ENCODE measurements around the gene PDCD6IP.
"Not testable (repeated sequence)": the region's sequence is repeated elsewhere in the genome, so short reads cannot be mapped to it uniquely, and the experiment has no call there.

DNA sequence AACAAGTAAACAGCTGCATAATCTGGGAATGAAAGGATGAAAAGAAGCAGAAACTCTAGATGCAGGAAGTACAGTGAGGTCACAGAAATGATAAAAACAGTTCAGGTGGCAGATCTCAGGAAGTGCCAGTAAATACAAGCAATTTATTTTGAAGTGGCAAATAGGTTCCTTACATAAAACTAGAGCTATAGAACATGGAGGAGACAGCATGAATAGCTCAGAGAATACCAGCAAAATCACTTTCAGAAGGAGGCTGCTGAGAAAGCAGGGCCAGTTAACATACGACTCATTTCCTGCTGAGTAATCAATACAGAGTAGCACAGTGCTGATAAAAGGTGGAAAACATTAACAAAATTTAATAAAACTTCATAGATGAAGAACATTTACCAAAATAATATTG, 57.0 kb downstream of the PDCD6IP start:
- TF ChIP-seq CTCF (IDR thresholded peaks at IDR 0.05); POLR2AphosphoS5 (IDR thresholded peaks at IDR 0.05; ENCODE audit: low read depth, low read length): not testable (repeated sequence)
